Osteocyte (in vitro differentiated cells): Measurements from ENCODE around the gene NDRG4. TPM values are rescaled to one million over a fixed set of nuclear protein-coding genes. Genes with fewer than 3 reads are reported as not detected.
A peak's percentile ranks its signal among the peaks of the same experiment; 100 is the strongest.

Experiments
- DNase-seq: peaks from one replicate; pipeline ENCODE4 v3.0.0; 2021; ENCODE audit warnings: mixed read lengths; ENCODE audit not compliant: unreplicated experiment; ENCODE audit errors: extremely low spot score
- H3K27ac Mint-ChIP-seq: one replicate; pipeline ENCODE4 v1.8.0; 2021; ENCODE audit warnings: mild to moderate bottlenecking, mixed read lengths; ENCODE audit not compliant: unreplicated experiment
- H3K27me3 Mint-ChIP-seq: one replicate; pipeline ENCODE4 v1.8.0; 2021; ENCODE audit warnings: mixed read lengths; ENCODE audit not compliant: unreplicated experiment
- H3K36me3 Mint-ChIP-seq: one replicate; pipeline ENCODE4 v1.8.0; 2021; ENCODE audit warnings: mixed read lengths; ENCODE audit not compliant: unreplicated experiment
- H3K4me1 Mint-ChIP-seq: one replicate; pipeline ENCODE4 v1.8.0; 2021; ENCODE audit warnings: mixed read lengths; ENCODE audit not compliant: unreplicated experiment
- H3K4me3 Mint-ChIP-seq: one replicate; pipeline ENCODE4 v1.8.0; 2021; ENCODE audit warnings: mild to moderate bottlenecking, moderate library complexity, mixed read lengths; ENCODE audit not compliant: unreplicated experiment
- H3K9me3 Mint-ChIP-seq: one replicate; pipeline ENCODE4 v1.8.0; 2021; ENCODE audit warnings: mixed read lengths; ENCODE audit not compliant: unreplicated experiment
- CTCF ChIP-seq: fragments of 200-600 bp; sonication (generic); IDR thresholded peaks from 2 replicates; pipeline ENCODE4 v1.5.0; 2021; ENCODE audit warnings: antibody characterized with exemption, mild to moderate bottlenecking, moderate library complexity
- total RNA-seq: library from RNA; stranded (reverse); gene quantifications from 2 replicates; pipeline ENCODE4 v1.2.1, GENCODE V29; 2021

The NDRG4 gene
- total RNA-seq, 1 donor from 2014 or later, result 13.1 TPM

- TF ChIP-seq CTCF, result no peak
These were observed 37.4 kb upstream of the NDRG4 start for GRCh38 chr16:58462499-58462996.

GRCh38 chr16:58462997-58463941 is 36.7 kb upstream of the NDRG4 start:
- Mint-ChIP-seq H3K36me3 (no peaks in the 10 kb centered on the region), H3K4me3 (peak overlapping the region; percentile 51), H3K27me3 (peaks cover 66% of the 10 kb centered on the region), H3K27ac (no peak overlapping the region), H3K9me3 (no peaks in the 10 kb centered on the region), H3K4me1 (peaks cover 4% of the 10 kb centered on the region)
- no peak for DNase-seq
- no peak for TF ChIP-seq CTCF

More at GRCh38 chr16:58462499-58462996, 37.4 kb upstream of the NDRG4 start:
- Mint-ChIP-seq H3K27me3 (peaks cover 61% of the 10 kb centered on the region), H3K4me3 (peak overlapping the region; percentile 51), H3K36me3 (no peaks in the 10 kb centered on the region), H3K4me1 (peaks cover 4% of the 10 kb centered on the region), H3K9me3 (no peaks in the 10 kb centered on the region), H3K27ac (no peak overlapping the region)
- DNase-seq, result no peak

GRCh38 chr16:58464047-58464915 is 35.7 kb upstream of the NDRG4 start:
- Mint-ChIP-seq H3K9me3 (no peaks in the 10 kb centered on the region), H3K36me3 (no peaks in the 10 kb centered on the region), H3K4me3 (peak overlapping the region; percentile 65), H3K27ac (no peak overlapping the region), H3K27me3 (peaks cover 72% of the 10 kb centered on the region), H3K4me1 (peaks cover 4% of the 10 kb centered on the region)
- TF ChIP-seq CTCF, result no peak
- DNase-seq, result no peak

GRCh38 chr16:58464916-58465731 is 34.8 kb upstream of the NDRG4 start:
- H3K9me3 Mint-ChIP-seq, result no peaks in the 10 kb centered on the region
- no peak for DNase-seq
- no peak overlapping the region for H3K27ac Mint-ChIP-seq
- peak; percentile 21 for TF ChIP-seq CTCF
- H3K27me3 Mint-ChIP-seq, result peaks cover 76% of the 10 kb centered on the region
- peaks cover 4% of the 10 kb centered on the region for H3K4me1 Mint-ChIP-seq
- H3K36me3 Mint-ChIP-seq, result no peaks in the 10 kb centered on the region
- peak overlapping the region; percentile 65 for H3K4me3 Mint-ChIP-seq
